Body of pancreas (tissue), 4 donors: ENCODE data around the gene C15orf39. TPM values are rescaled to one million over a fixed set of nuclear protein-coding genes. Genes with fewer than 3 reads are reported as not detected.
"Not testable (repeated sequence)": the region's sequence is repeated elsewhere in the genome, so short reads cannot be mapped to it uniquely, and the experiment has no call there.

Source experiments
- ATAC-seq: fragments of 150-250 bp; one replicate; pipeline ENCODE4 v1.9.1; 2016
- DNase-seq, 4 donors: peaks; one replicate each; pipeline ENCODE4 v3.0.0-alpha.2; 2019
- H3K27ac ChIP-seq, 4 donors: fragments of 200-600 bp; sonication (generic); 1 replicate in 3 of 4; 2 replicates in 1 of 4; pipeline versions ENCODE4 v1.5.1 to v1.6.1; 2016 to 2019; ENCODE audit warnings: mild to moderate bottlenecking in 1 of 4, mixed read lengths in 1 of 4, moderate library complexity in 1 of 4
- H3K27me3 ChIP-seq, 2 donors: fragments of 200-600 bp; sonication (generic); one replicate each; pipeline ENCODE4 v1.6.0; 2016; ENCODE audit warnings: mild to moderate bottlenecking in 1 of 2
- H3K36me3 ChIP-seq, 2 donors: fragments of 200-600 bp; sonication (generic); replicated peaks in 1 of 2; 2 replicates each; pipeline ENCODE4 v1.5.1; 2016; ENCODE audit warnings: low read depth in 2 of 2; ENCODE audit not compliant: insufficient read depth in 1 of 2
- H3K4me1 ChIP-seq: fragments of 200-600 bp; sonication (generic); one replicate; pipeline ENCODE4 v1.6.0; 2016
- H3K4me3 ChIP-seq, 2 donors: fragments of 200-600 bp; sonication (generic); 1 replicate in 1 of 2; 2 replicates in 1 of 2; pipeline ENCODE4 v1.5.1; 2016 to 2019
- H3K9me3 ChIP-seq, 3 donors: fragments of 200-600 bp; sonication (generic); 1 replicate in 2 of 3; 2 replicates in 1 of 3; pipeline ENCODE4 v1.5.1; 2016
- CTCF ChIP-seq, 7 experiments: fragments of 450-650 bp in 4 of 7; fragments of 200-600 bp in 3 of 7; sonication (generic) in 3 of 7; IDR thresholded peaks; one replicate each; pipeline ENCODE4 v1.5.1; 2016 to 2019; ENCODE audit warnings: antibody characterized with exemption in 7 of 7
- POLR2A ChIP-seq, 3 donors: fragments of 450-650 bp; IDR thresholded peaks; one replicate each; pipeline ENCODE4 v1.6.1; 2016; ENCODE audit warnings: antibody characterized with exemption in 3 of 3, mild to moderate bottlenecking in 2 of 3
- WGBS, 2 donors: methylation state at CpG; one replicate each; pipeline ENCODE4 v1.1.5; 2017; 5-methylcytosine and 5-hydroxymethylcytosine counted together
- intact Hi-C: fragments of 100-400 bp; cut with DNase I; formaldehyde crosslinking; loops from one replicate; pipeline ENCODE4 v1.15.1; 2023
- total RNA-seq, 2 donors: library from RNA; depleted of rRNA; stranded (reverse); fragments of >200 nt; gene quantifications; one replicate each; pipeline ENCODE4 v1.1.0, GENCODE V29; 2016

C15orf39 gene
- total RNA-seq, 2 donors from 2014 or later = 12.5 to 30.3 TPM

- intact Hi-C loops = no loop called here
- Histone ChIP-seq H3K4me3 (no peak overlapping the region), H3K9me3 (no peaks in the 10 kb centered on the region), H3K4me1 (no peaks in the 10 kb centered on the region), H3K36me3 (no peaks in the 10 kb centered on the region), H3K27ac (no peak overlapping the region), H3K27me3 (no peaks in the 10 kb centered on the region)
- 84 to 85% methylated on average over 12 to 16 of the region's 16 CpGs for WGBS, 2 donors
- peak in 1 of 4 donors; percentile 7 for DNase-seq
- TF ChIP-seq CTCF (IDR thresholded peaks at IDR 0.05) (no peak), POLR2A (IDR thresholded peaks at IDR 0.05) (no peak)
- no peak for ATAC-seq
Measured at GRCh38 chr15:75225951-75226732, 24.5 kb downstream of the C15orf39 start.

- DNase-seq, H3K4me3 ChIP-seq, H3K27ac ChIP-seq, H3K9me3 ChIP-seq, intact Hi-C loops, H3K4me1 ChIP-seq, ATAC-seq, H3K36me3 ChIP-seq, H3K27me3 ChIP-seq: not testable (repeated sequence)
- WGBS, 2 donors = 75 to 84% methylated on average over 7 of the region's 7 CpGs
Measured at GRCh38 chr15:75227112-75227511, 25.4 kb downstream of the C15orf39 start.

- no peak overlapping the region for H3K4me3 ChIP-seq
- no peaks in the 10 kb centered on the region for H3K36me3 ChIP-seq
- 82 to 91% methylated on average over 8 to 13 of the region's 13 CpGs for WGBS, 2 donors
- intact Hi-C loops = no loop called here
- TF ChIP-seq POLR2A (IDR thresholded peaks at IDR 0.05) (no peak), CTCF (IDR thresholded peaks at IDR 0.05) (no peak)
- no peaks in the 10 kb centered on the region for H3K9me3 ChIP-seq
- H3K4me1 ChIP-seq = no peaks in the 10 kb centered on the region
- no peak overlapping the region for H3K27ac ChIP-seq
- DNase-seq = peak in 1 of 4 donors; percentile 3
- ATAC-seq = no peak
- H3K27me3 ChIP-seq = no peaks in the 10 kb centered on the region
Measured at GRCh38 chr15:75227663-75228280, 26.1 kb downstream of the C15orf39 start.

DNA sequence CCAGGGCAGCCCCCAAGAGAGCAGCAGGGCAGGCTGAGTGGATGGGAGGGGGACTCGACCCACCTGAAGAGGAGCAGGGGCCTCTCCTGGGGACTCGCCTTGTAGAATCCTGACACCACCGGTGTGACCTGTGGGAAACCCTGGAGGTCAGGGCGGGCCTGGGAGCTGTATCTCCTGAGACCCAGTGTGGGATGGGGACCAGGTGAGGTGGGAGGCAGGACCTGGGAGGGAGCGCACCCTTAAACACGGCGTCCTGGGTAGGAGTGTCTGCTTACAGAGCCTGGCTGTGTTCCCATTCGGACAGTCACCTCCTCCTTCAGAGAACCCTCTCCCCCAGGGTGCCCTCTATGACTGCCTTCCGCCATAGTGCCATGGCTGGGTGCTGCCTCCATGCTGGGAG, 27.1 kb downstream of the C15orf39 start:
- H3K27me3 ChIP-seq = no peaks in the 10 kb centered on the region
- DNase-seq (peak in 1 of 4 donors; percentile 11), ATAC-seq (no peak)
- intact Hi-C loops = no loop called here
- no peak overlapping the region for H3K4me3 ChIP-seq
- H3K4me1 ChIP-seq = no peaks in the 10 kb centered on the region
- 64 to 67% methylated on average over 7 to 9 of the region's 9 CpGs for WGBS, 2 donors
- no peaks in the 10 kb centered on the region for H3K36me3 ChIP-seq
- no peak for TF ChIP-seq CTCF (IDR thresholded peaks at IDR 0.05)
- TF ChIP-seq POLR2A (IDR thresholded peaks at IDR 0.05) = no peak
- H3K9me3 ChIP-seq = no peaks in the 10 kb centered on the region
- no peak overlapping the region for H3K27ac ChIP-seq

DNA sequence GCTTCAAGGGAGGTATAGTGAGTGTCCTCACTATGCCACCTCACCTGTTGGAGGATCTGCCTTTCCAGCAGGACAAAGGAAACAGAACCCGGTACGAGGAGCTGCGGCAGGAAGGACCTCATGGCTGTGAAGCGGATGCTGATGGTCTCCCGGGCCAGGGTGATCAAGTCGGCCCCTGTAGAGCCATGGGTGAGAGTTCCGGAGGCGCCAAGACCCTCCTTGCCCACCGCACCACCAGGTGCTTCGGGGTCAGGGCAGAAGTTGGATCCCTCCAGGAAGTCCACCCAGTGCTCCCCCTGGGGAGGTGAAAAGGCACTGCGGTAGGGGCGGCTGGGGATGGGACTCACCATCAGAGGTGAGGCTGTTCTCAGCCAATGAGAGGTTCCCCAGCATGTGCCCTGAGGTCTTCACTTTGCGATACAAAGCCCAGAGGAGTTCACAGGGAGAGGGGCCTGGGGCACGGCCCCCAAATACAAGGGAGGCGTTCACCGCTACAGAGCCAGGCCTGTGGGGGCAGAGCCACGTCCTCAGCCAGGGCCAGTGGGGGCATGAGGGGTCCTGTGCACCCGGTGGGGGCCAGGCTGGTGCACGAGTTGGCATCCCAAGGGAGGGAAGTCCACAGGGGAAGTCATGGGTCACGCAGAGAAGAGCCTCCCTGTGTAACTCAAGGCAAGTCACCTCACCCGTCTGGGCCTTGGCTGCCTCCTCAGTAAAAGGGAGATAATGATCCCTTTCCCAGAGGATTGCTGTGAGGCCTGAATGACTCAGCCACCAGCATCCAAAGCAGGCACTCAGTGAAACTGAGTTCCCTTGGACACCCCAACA, 27.7 kb downstream of the C15orf39 start:
- Histone ChIP-seq H3K4me1 (no peaks in the 10 kb centered on the region), H3K27ac (no peak overlapping the region), H3K27me3 (no peaks in the 10 kb centered on the region), H3K4me3 (no peak overlapping the region), H3K9me3 (no peaks in the 10 kb centered on the region), H3K36me3 (no peaks in the 10 kb centered on the region)
- intact Hi-C loops = loop anchor here (10.0 kb wide), 1 partner anchor 75 kb away; no protein-coding TSS in a partner anchor
- TF ChIP-seq CTCF (IDR thresholded peaks at IDR 0.05) = no peak
- TF ChIP-seq POLR2A (IDR thresholded peaks at IDR 0.05) = no peak
- DNase-seq = peak in 2 of 4 donors; percentile 1 to 4
- 82 to 87% methylated on average over 8 to 21 of the region's 21 CpGs for WGBS, 2 donors
- ATAC-seq = no peak
